K562 (cell line): ENCODE results near the gene COPE. TPM values are rescaled to one million over a fixed set of nuclear protein-coding genes. Genes with fewer than 3 reads are reported as not detected.

Source experiments
- ATAC-seq: fragments of 200-7000 bp; cut with Tn5 transposase; 3 replicates; pipeline ENCODE4 v1.9.1; 2020; ENCODE audit warnings: moderate library complexity
- BruUV-seq: library from RNA; stranded (reverse); fragments of 400-500 nt; replicated peaks from 2 replicates; lab custom pipeline; 2021; lab: Mats Ljungman, UMichigan
- CTCF ChIA-PET: fragments of 300-600 bp; formaldehyde crosslinking; extraction: SDS; loops from one replicate; lab custom pipeline; 2021; ENCODE audit warnings: low intra/inter-chr PET ratio; lab: Yijun Ruan, JAX
- POLR2A ChIA-PET: fragments of 300-600, 350-650 bp; sonication (Branson Sonifier 250); formaldehyde crosslinking; extraction: SDS; loops from one replicate; lab custom pipeline; 2021; ENCODE audit warnings: antibody characterized with exemption, inconsistent platforms; lab: Yijun Ruan, JAX
- DNase-seq, 4 experiments: peaks; one replicate each; pipeline versions ENCODE4 v3.0.0 to v3.0.0-alpha.2; 2011 to 2018; ENCODE audit warnings: low spot score in 3 of 4, mixed read lengths in 3 of 4; ENCODE audit errors: extremely low read depth in 1 of 4
- FAIRE-seq: peaks from 2 replicates; lab custom pipeline; 2011; peaks lifted over from hg19 to GRCh38; lab: Jason Lieb, UNC
- H2AFZ ChIP-seq: 2 replicates; pipeline ENCODE4 v1.6.0; 2011; ENCODE audit warnings: low read depth, low read length, control low read depth, inconsistent platforms
- H3K27ac ChIP-seq: fragments of 200-600 bp; 3 replicates; pipeline ENCODE4 v1.8.0; 2011; ENCODE audit warnings: low read depth, mild to moderate bottlenecking, control low read depth, inconsistent platforms, low read length, moderate library complexity, mixed read lengths; ENCODE audit errors: extremely low read depth
- H3K27me3 ChIP-seq, 2 experiments: fragments of 300-600 bp in 1 of 2; 2 replicates in 1 of 2; 3 replicates in 1 of 2; pipeline versions ENCODE4 v1.6.0 to v1.8.0; 2011; ENCODE audit warnings: inconsistent platforms in 2 of 2, low read length in 2 of 2, mild to moderate bottlenecking in 1 of 2, mixed read lengths in 1 of 2, moderate library complexity in 1 of 2; ENCODE audit not compliant: control insufficient read depth in 2 of 2, insufficient read depth in 2 of 2
- H3K36me3 ChIP-seq: fragments of 300-600 bp; 3 replicates; pipeline ENCODE4 v1.8.0; 2011; ENCODE audit warnings: mild to moderate bottlenecking, low read length, inconsistent platforms; ENCODE audit not compliant: control insufficient read depth, insufficient read depth
- H3K4me1 ChIP-seq, 2 experiments: fragments of 200-600 bp in 1 of 2; replicated peaks in 1 of 2; 2 replicates in 1 of 2; 3 replicates in 1 of 2; pipeline versions ENCODE4 v1.5.1 to v1.8.0; 2011; ENCODE audit warnings: inconsistent platforms in 2 of 2, low read length in 2 of 2, mild to moderate bottlenecking in 1 of 2, mixed read lengths in 1 of 2, moderate library complexity in 1 of 2; ENCODE audit not compliant: control insufficient read depth in 2 of 2, insufficient read depth in 2 of 2
- H3K4me2 ChIP-seq: 2 replicates; pipeline ENCODE4 v1.6.1; 2011; ENCODE audit warnings: low read length, control low read depth, inconsistent platforms, mixed read lengths; ENCODE audit not compliant: insufficient read depth
- H3K4me3 ChIP-seq: fragments of 200-600 bp; sonication (generic), shearing (Covaris generic); 2 replicates; pipeline ENCODE4 v1.5.1; 2016; ENCODE audit warnings: control low read depth, inconsistent platforms
- H3K79me2 ChIP-seq: fragments of 200-600 bp; 3 replicates; pipeline ENCODE4 v1.8.0; 2011; ENCODE audit warnings: low read length, inconsistent platforms; ENCODE audit not compliant: control insufficient read depth, insufficient read depth
- H3K9ac ChIP-seq, 2 experiments: 2 replicates each; pipeline versions ENCODE4 v1.6.0 to v1.6.1; 2011; ENCODE audit warnings: low read depth in 2 of 2, low read length in 2 of 2, control low read depth in 1 of 2, inconsistent platforms in 1 of 2, mild to moderate bottlenecking in 1 of 2, mixed read lengths in 1 of 2; ENCODE audit not compliant: insufficient read depth in 1 of 2
- H3K9me1 ChIP-seq: one replicate; pipeline ENCODE4 v1.6.0; 2011; ENCODE audit warnings: inconsistent platforms, mild to moderate bottlenecking, low read length, moderate library complexity; ENCODE audit not compliant: control insufficient read depth, insufficient read depth
- H3K9me3 ChIP-seq: replicated peaks from 2 replicates; pipeline ENCODE4 v1.5.1; 2011; ENCODE audit warnings: low read depth, low read length, inconsistent platforms; ENCODE audit not compliant: control insufficient read depth, insufficient read depth
- H4K20me1 ChIP-seq: replicated peaks from 2 replicates; pipeline ENCODE4 v1.6.1; 2011; ENCODE audit warnings: low read length, inconsistent platforms, mixed read lengths; ENCODE audit not compliant: control insufficient read depth, insufficient read depth
- MCM3 ChIP-seq: fragments of 450-650 bp; IDR thresholded peaks from 2 replicates; pipeline ENCODE4 v1.6.1; 2016
- POLR2G ChIP-seq: fragments of 200-400 bp; formaldehyde crosslinking; IDR thresholded peaks from 2 replicates; pipeline ENCODE4 v1.6.1; 2017; ENCODE audit warnings: low read depth, mild to moderate bottlenecking, antibody characterized with exemption, low read length, moderate library complexity
- WGBS: fragments of 100-300 bp; shearing (Covaris generic); methylation state at CpG from one replicate; pipeline ENCODE4 v1.1.6; 2016; ENCODE audit warnings: low coverage, mixed read lengths; ENCODE audit not compliant: insufficient coverage; ENCODE audit errors: missing lambda C conversion rate; 5-methylcytosine and 5-hydroxymethylcytosine counted together
- in situ Hi-C: fragments of 300-500 bp; cut with MboI; formaldehyde crosslinking; loops from 4 replicates; pipeline ENCODE4 v1.15.0; 2018; ENCODE audit warnings: inconsistent platforms, mixed read lengths
- intact Hi-C: fragments of 100-400 bp; cut with micrococcal nuclease; formaldehyde crosslinking; loops from 2 replicates; pipeline ENCODE4 v1.14.2; 2022
- polyA plus RNA-seq, 8 experiments: library from polyadenylated mRNA; depleted of rRNA in 4 of 8; stranded (reverse) in 5 of 8; unstranded in 3 of 8; fragments of >200 nt; fragmentation: Nextera tagmentation in 2 of 8; fragmentation: Illumina TruSeq in 1 of 8; extraction: Ambion mirVana in 2 of 8; extraction: Trizol in 1 of 8; gene quantifications; 2 replicates each; pipeline versions ENCODE4 v1.2.1 to v1.2.3, GENCODE V29; 2011 to 2014; ENCODE audit warnings: inconsistent platforms in 1 of 8, missing spikeins in 1 of 8
- total RNA-seq, 7 experiments: library from RNA; depleted of rRNA in 6 of 7; stranded (reverse); fragments of >200 nt in 6 of 7; fragmentation: Illumina TruSeq in 2 of 7; extraction: Trizol in 2 of 7; gene quantifications; 2 replicates each; pipeline versions ENCODE4 v1.2.1 to v1.2.3, GENCODE V29; 2011 to 2021; ENCODE audit warnings: low replicate concordance in 1 of 7
- TF ChIP-seq, protein P1 (sequence below): sonication (generic); formaldehyde crosslinking; IDR thresholded peaks from 2 replicates; pipeline ENCODE4 v1.8.1; 2023; ENCODE audit warnings: mild to moderate bottlenecking, missing genetic modification reagents

Gene COPE
- total and polyA plus RNA-seq, 9 of the 15 experiments (the other 6 are each of a cell fraction or from before 2014, with no cell fraction given): 5.8 to 273 (median 147) TPM

- H3K9ac ChIP-seq: no peak overlapping the region; a peak in 1 of 4 replicates
- intact Hi-C loops: no loop called here
- peak; percentile 51; the same call in 1 of the 2 replicates for TF ChIP-seq POLR2G
- TF ChIP-seq, protein P1, sequence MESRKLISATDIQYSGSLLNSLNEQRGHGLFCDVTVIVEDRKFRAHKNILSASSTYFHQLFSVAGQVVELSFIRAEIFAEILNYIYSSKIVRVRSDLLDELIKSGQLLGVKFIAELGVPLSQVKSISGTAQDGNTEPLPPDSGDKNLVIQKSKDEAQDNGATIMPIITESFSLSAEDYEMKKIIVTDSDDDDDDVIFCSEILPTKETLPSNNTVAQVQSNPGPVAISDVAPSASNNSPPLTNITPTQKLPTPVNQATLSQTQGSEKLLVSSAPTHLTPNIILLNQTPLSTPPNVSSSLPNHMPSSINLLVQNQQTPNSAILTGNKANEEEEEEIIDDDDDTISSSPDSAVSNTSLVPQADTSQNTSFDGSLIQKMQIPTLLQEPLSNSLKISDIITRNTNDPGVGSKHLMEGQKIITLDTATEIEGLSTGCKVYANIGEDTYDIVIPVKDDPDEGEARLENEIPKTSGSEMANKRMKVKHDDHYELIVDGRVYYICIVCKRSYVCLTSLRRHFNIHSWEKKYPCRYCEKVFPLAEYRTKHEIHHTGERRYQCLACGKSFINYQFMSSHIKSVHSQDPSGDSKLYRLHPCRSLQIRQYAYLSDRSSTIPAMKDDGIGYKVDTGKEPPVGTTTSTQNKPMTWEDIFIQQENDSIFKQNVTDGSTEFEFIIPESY (CRISPR knock-in tag): peak; percentile 39; the same call in 1 of the 2 replicates
- TF ChIP-seq MCM3: no peak
- TF ChIP-seq, all 486 proteins: peak for 2
- H3K36me3 ChIP-seq: peaks cover 99% of the 10 kb centered on the region; the same call in 2 of the 3 replicates
- WGBS: 95% methylated on average over 11 of the region's 33 CpGs
- no peak overlapping the region for H3K4me3 ChIP-seq
- in situ Hi-C loops: no loop called here
- CTCF ChIA-PET: no interaction called here
- no peak overlapping the region for H3K27ac ChIP-seq
- no peaks in the 10 kb centered on the region for H3K79me2 ChIP-seq
- H3K9me1 ChIP-seq: peaks cover 3% of the 10 kb centered on the region
- no TSS peak for BruUV-seq
- DNase-seq: no peak
- peaks cover 0 to 29% of the 10 kb centered on the region in 2 experiments; a peak in 1 of 5 replicates for H3K4me1 ChIP-seq
- no peak overlapping the region for H2AFZ ChIP-seq
- no peak for FAIRE-seq
- POLR2A ChIA-PET: interaction anchor here (1.0 to 2.4 kb wide), 4 partner anchors 9 to 17 kb away, joined by 3 to 12 read pairs (median 6); no protein-coding TSS in a partner anchor
- peaks cover 7% of the 10 kb centered on the region; the same call in 1 of the 2 replicates for H4K20me1 ChIP-seq
- H3K9me3 ChIP-seq: no peaks in the 10 kb centered on the region
- H3K4me2 ChIP-seq: no peak overlapping the region
- H3K27me3 ChIP-seq: no peaks in the 10 kb centered on the region
- ATAC-seq: no peak
Measured at GRCh38 chr19:18854982-18855381, 64.2 kb downstream of the COPE start.
